Sigmoid colon (tissue), 7 donors: Measurements from ENCODE around the gene LAPTM4A. TPM values are rescaled to one million over a fixed set of nuclear protein-coding genes. Genes with fewer than 3 reads are reported as not detected.
A peak's percentile ranks its signal among the peaks of the same experiment; 100 is the strongest.

Experiments used
- DNase-seq: peaks from one replicate; pipeline ENCODE4 v3.0.0-alpha.2; 2019
- H3K27ac ChIP-seq, 4 donors: fragments of 200-600 bp; sonication (generic); one replicate each; pipeline ENCODE4 v1.5.1; 2016 to 2019; ENCODE audit warnings: mild to moderate bottlenecking in 1 of 4
- H3K27me3 ChIP-seq, 3 donors: fragments of 200-600 bp; sonication (generic); one replicate each; pipeline ENCODE4 v1.5.1; 2019; ENCODE audit warnings: mild to moderate bottlenecking in 1 of 3
- H3K36me3 ChIP-seq, 4 donors: fragments of 200-600 bp; sonication (generic); one replicate each; pipeline ENCODE4 v1.5.1; 2016 to 2019
- H3K4me1 ChIP-seq, 4 donors: fragments of 200-600 bp; sonication (generic); one replicate each; pipeline ENCODE4 v1.5.1; 2017 to 2019
- H3K4me3 ChIP-seq, 4 donors: fragments of 200-600 bp; sonication (generic); one replicate each; pipeline ENCODE4 v1.5.1; 2017 to 2019; ENCODE audit warnings: mild to moderate bottlenecking in 2 of 4, moderate library complexity in 1 of 4
- H3K9me3 ChIP-seq, 4 donors: fragments of 200-600 bp in 3 of 4; sonication (generic) in 3 of 4; one replicate each; pipeline versions ENCODE4 v1.5.1 to v1.6.1; 2013 to 2019
- EP300 ChIP-seq, 4 donors: sonication (generic); formaldehyde crosslinking; IDR thresholded peaks; one replicate each; pipeline ENCODE4 v1.6.1; 2017; ENCODE audit warnings: antibody characterized with exemption in 4 of 4
- POLR2A ChIP-seq, 2 donors: fragments of 450-650 bp; IDR thresholded peaks; one replicate each; pipeline ENCODE4 v1.6.1; 2016; ENCODE audit warnings: antibody characterized with exemption in 2 of 2, mild to moderate bottlenecking in 2 of 2, moderate library complexity in 2 of 2
- POLR2AphosphoS5 ChIP-seq, 4 donors: sonication (generic); formaldehyde crosslinking; IDR thresholded peaks; one replicate each; pipeline ENCODE4 v1.6.1; 2017; ENCODE audit warnings: antibody characterized with exemption in 4 of 4
- WGBS, 2 donors: extraction: QIAGEN DNeasy Blood & Tissue Kit; methylation state at CpG; one replicate each; pipeline ENCODE4 v1.1.7; 2013; 5-methylcytosine and 5-hydroxymethylcytosine counted together
- intact Hi-C: fragments of 100-400 bp; cut with DNase I; formaldehyde crosslinking; loops from one replicate; pipeline ENCODE4 v1.15.1; 2023
- polyA plus RNA-seq, 3 donors: library from polyadenylated mRNA; stranded (reverse); fragments of 200-250 nt; gene quantifications; one replicate each; pipeline ENCODE4 v1.2.3, GENCODE V29; 2013
- total RNA-seq, 4 donors: library from RNA; depleted of rRNA; stranded (reverse); fragments of >200 nt; gene quantifications; one replicate each; pipeline ENCODE4 v1.1.0, GENCODE V29; 2016
- TF ChIP-seq, protein P1 (sequence below), 4 experiments: fragments of 450-650 bp in 3 of 4; fragments of 200-600 bp in 1 of 4; IDR thresholded peaks; one replicate each; pipeline ENCODE4 v1.5.1; 2016 to 2019; ENCODE audit warnings: antibody characterized with exemption in 4 of 4, mild to moderate bottlenecking in 3 of 4, moderate library complexity in 2 of 4
- donor health status: healthy with polysubstance abuse.
- donor health status: Bipolar disorder and iron deficiency.
- donor health status: healthy.

LAPTM4A gene
- total and polyA plus RNA-seq, 7 donors, result 59.2 to 246 (median 192) TPM

- Histone ChIP-seq H3K27ac (peak overlapping the region; percentile 95 to 99 (median 98)), H3K27me3 (no peaks in the 10 kb centered on the region), H3K36me3 (no peaks in the 10 kb centered on the region), H3K4me3 (peak overlapping the region in 3 of 4 donors; percentile 77 to 91 (median 87)), H3K9me3 (no peaks in the 10 kb centered on the region), H3K4me1 (peaks cover 0 to 28% (median 22%) of the 10 kb centered on the region in 4 donors)
- intact Hi-C loops, result loop anchor here (5.0 kb wide), 2 partner anchors 151 to 696 kb away; partner anchors contain the start of genes OSR1 and TTC32
- TF ChIP-seq, protein P1, sequence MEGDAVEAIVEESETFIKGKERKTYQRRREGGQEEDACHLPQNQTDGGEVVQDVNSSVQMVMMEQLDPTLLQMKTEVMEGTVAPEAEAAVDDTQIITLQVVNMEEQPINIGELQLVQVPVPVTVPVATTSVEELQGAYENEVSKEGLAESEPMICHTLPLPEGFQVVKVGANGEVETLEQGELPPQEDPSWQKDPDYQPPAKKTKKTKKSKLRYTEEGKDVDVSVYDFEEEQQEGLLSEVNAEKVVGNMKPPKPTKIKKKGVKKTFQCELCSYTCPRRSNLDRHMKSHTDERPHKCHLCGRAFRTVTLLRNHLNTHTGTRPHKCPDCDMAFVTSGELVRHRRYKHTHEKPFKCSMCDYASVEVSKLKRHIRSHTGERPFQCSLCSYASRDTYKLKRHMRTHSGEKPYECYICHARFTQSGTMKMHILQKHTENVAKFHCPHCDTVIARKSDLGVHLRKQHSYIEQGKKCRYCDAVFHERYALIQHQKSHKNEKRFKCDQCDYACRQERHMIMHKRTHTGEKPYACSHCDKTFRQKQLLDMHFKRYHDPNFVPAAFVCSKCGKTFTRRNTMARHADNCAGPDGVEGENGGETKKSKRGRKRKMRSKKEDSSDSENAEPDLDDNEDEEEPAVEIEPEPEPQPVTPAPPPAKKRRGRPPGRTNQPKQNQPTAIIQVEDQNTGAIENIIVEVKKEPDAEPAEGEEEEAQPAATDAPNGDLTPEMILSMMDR (IDR thresholded peaks at IDR 0.05), result no peak
- TF ChIP-seq POLR2A (IDR thresholded peaks at IDR 0.05), result no peak
- no peak for TF ChIP-seq EP300 (IDR thresholded peaks at IDR 0.05)
- TF ChIP-seq POLR2AphosphoS5 (IDR thresholded peaks at IDR 0.05), result peak in 1 of 4 donors; percentile 20
- WGBS, 2 donors, result 5 to 23% methylated on average over 5 of the region's 5 CpGs
- DNase-seq, result peak; percentile 75
Measured at GRCh38 chr2:20052861-20053281, 1.4 kb upstream of the LAPTM4A start.

DNA sequence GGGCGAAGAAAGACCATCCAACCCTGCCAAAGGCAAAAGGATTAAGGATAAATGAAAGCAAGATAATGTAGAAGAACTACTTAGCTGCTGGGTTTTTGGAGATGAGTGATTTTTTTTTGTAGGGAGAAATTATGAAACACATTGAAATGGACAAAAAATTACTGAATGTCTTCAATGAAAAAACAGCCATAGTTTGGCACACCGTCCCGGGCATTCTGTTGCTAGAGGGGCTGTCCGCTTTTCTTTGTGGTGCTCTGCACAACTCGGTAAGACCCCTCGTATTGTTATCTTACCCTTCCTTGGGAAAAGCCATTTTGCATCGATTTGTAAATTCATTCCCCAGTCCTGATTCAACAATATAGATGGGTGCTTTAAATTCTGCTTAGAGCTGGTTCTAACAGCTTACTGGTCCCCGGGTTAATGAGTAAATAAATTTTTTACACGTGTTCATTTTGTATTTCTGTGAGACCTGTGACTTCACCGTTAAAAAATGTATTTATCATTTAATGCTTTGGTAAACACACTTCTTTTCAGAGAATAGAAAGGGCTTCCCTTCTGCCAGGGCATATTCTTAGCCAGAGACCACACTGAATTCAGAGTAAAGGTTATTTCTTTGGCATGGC, 912 bp upstream of the LAPTM4A start:
- intact Hi-C loops, result loop anchor here (5.0 kb wide), 2 partner anchors 150 to 695 kb away; partner anchors contain the start of genes OSR1 and TTC32
- Histone ChIP-seq H3K9me3 (no peaks in the 10 kb centered on the region), H3K36me3 (no peaks in the 10 kb centered on the region), H3K4me1 (peaks cover 0 to 32% (median 26%) of the 10 kb centered on the region in 4 donors), H3K27ac (peak overlapping the region; percentile 95 to 99 (median 98)), H3K27me3 (no peaks in the 10 kb centered on the region), H3K4me3 (peak overlapping the region; percentile 55 to 91 (median 82))
- no peak for TF ChIP-seq POLR2AphosphoS5 (IDR thresholded peaks at IDR 0.05)
- DNase-seq, result no peak
- WGBS, 2 donors, result 1 to 2% methylated on average over 10 of the region's 10 CpGs

GRCh38 chr2:20050646-20051531, 539 bp downstream of the LAPTM4A start:
- intact Hi-C loops, result loop anchor here (5.0 kb wide), 2 partner anchors 149 to 694 kb away; partner anchors contain the start of genes OSR1 and TTC32
- H3K27me3 ChIP-seq, result no peaks in the 10 kb centered on the region
- H3K36me3 ChIP-seq, result no peaks in the 10 kb centered on the region
- peak in 1 of 2 donors; percentile 23 for TF ChIP-seq POLR2A (IDR thresholded peaks at IDR 0.05)
- no peak for TF ChIP-seq EP300 (IDR thresholded peaks at IDR 0.05)
- TF ChIP-seq POLR2AphosphoS5 (IDR thresholded peaks at IDR 0.05), result peak in 3 of 4 donors; percentile 6 to 35 (median 25)
- peak; percentile 82 for DNase-seq
- no peaks in the 10 kb centered on the region for H3K9me3 ChIP-seq
- H3K4me3 ChIP-seq, result peak overlapping the region; percentile 55 to 91 (median 82)
- WGBS, 2 donors, result 1% methylated on average over 47 of the region's 47 CpGs
- H3K4me1 ChIP-seq, result peaks cover 0 to 44% (median 30%) of the 10 kb centered on the region in 4 donors
- H3K27ac ChIP-seq, result peak overlapping the region; percentile 95 to 99 (median 98)

GRCh38 chr2:20050104-20050645, 1.3 kb downstream of the LAPTM4A start:
- Histone ChIP-seq H3K27me3 (no peaks in the 10 kb centered on the region), H3K36me3 (no peaks in the 10 kb centered on the region), H3K4me3 (peak overlapping the region; percentile 55 to 91 (median 82)), H3K27ac (peak overlapping the region; percentile 95 to 99 (median 98)), H3K4me1 (peaks cover 0 to 51% (median 37%) of the 10 kb centered on the region in 4 donors), H3K9me3 (no peaks in the 10 kb centered on the region)
- WGBS, 2 donors, result 0% methylated on average over 10 of the region's 10 CpGs
- intact Hi-C loops, result loop anchor here (5.0 kb wide), 2 partner anchors 148 to 693 kb away; partner anchors contain the start of genes OSR1 and TTC32
- TF ChIP-seq, protein P1 (IDR thresholded peaks at IDR 0.05), result no peak
- TF ChIP-seq EP300 (IDR thresholded peaks at IDR 0.05), result no peak
- TF ChIP-seq POLR2A (IDR thresholded peaks at IDR 0.05), result peak in 1 of 2 donors; percentile 35
- peak in 3 of 4 donors; percentile 28 to 47 (median 45) for TF ChIP-seq POLR2AphosphoS5 (IDR thresholded peaks at IDR 0.05)
- no peak for DNase-seq

DNA sequence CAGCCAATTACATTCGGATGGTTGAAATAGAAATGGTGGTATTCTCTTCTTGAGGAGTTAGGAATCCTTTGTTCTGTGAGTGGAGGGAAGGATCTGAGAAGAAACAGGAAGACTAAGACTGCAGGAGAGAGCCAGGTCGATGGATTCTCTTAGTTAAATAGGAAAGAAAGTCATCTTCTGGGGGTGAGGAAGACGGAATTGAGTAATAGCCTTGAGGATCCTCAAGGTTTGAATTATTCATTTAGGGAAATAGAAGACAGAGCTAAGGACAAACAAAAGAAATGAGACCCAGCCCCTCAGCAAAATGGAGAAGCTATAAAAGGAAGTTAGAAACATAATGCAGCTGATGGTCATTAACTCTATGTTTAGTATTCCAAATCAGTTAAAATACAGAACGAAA, 1.8 kb downstream of the LAPTM4A start:
- WGBS, 2 donors, result 5% methylated on average over 4 of the region's 4 CpGs
- intact Hi-C loops, result loop anchor here (5.0 kb wide), 2 partner anchors 147 to 692 kb away; partner anchors contain the start of genes OSR1 and TTC32
- Histone ChIP-seq H3K27me3 (no peaks in the 10 kb centered on the region), H3K4me3 (peak overlapping the region; percentile 55 to 91 (median 82)), H3K36me3 (no peaks in the 10 kb centered on the region), H3K27ac (peak overlapping the region; percentile 95 to 99 (median 98)), H3K9me3 (no peaks in the 10 kb centered on the region), H3K4me1 (peaks cover 0 to 56% (median 42%) of the 10 kb centered on the region in 4 donors)
- DNase-seq, result no peak
- TF ChIP-seq, protein P1 (IDR thresholded peaks at IDR 0.05), result no peak
- no peak for TF ChIP-seq POLR2A (IDR thresholded peaks at IDR 0.05)
